HG03432 (cell line): ENCODE measurements around the gene EIF4G1.
A peak's percentile ranks its signal among the peaks of the same experiment; 100 is the strongest.
"Not testable (repeated sequence)": the region's sequence is repeated elsewhere in the genome, so short reads cannot be mapped to it uniquely, and the experiment has no call there.

Experiments
- ATAC-seq: cut with Tn5 transposase; IDR thresholded peaks from one replicate; pipeline ENCODE4 v1.9.1; 2021; ENCODE audit warnings: mild to moderate bottlenecking, moderate library complexity; ENCODE audit not compliant: unreplicated experiment

The EIF4G1 gene

GRCh38 chr3:184333190-184333589, 18.8 kb downstream of the EIF4G1 start:
- no peak for ATAC-seq

GRCh38 chr3:184333700-184334099, 19.3 kb downstream of the EIF4G1 start:
- ATAC-seq = no peak

- ATAC-seq = no peak
Measured at GRCh38 chr3:184334470-184335158, 20.2 kb downstream of the EIF4G1 start.

GRCh38 chr3:184335291-184335660, 20.9 kb downstream of the EIF4G1 start:
- peak; percentile 4 for ATAC-seq

- ATAC-seq = peak; percentile 84
Measured at GRCh38 chr3:184335661-184336546, 21.5 kb downstream of the EIF4G1 start.

- ATAC-seq = no peak
Measured at GRCh38 chr3:184336547-184337398, 22.4 kb downstream of the EIF4G1 start.

GRCh38 chr3:184337399-184337714, 23.0 kb downstream of the EIF4G1 start, which contains the start of gene FAM131A:
TSS of gene FAM131A (plus strand) at chr3:184337600. CDS start at chr3:184337631, 31 bp downstream.
- no peak for ATAC-seq

GRCh38 chr3:184337981-184338380, 23.6 kb downstream of the EIF4G1 start:
- ATAC-seq = no peak

- ATAC-seq = no peak
Measured at GRCh38 chr3:184338511-184338945, 24.1 kb downstream of the EIF4G1 start.

GRCh38 chr3:184339001-184339400, 24.6 kb downstream of the EIF4G1 start:
- ATAC-seq = no peak

GRCh38 chr3:184339451-184340135, 25.2 kb downstream of the EIF4G1 start:
- not testable (repeated sequence) for ATAC-seq

GRCh38 chr3:184341925-184342324, 27.5 kb downstream of the EIF4G1 start:
- no peak for ATAC-seq

GRCh38 chr3:184343200-184343876, 28.9 kb downstream of the EIF4G1 start:
- no peak for ATAC-seq

- ATAC-seq = no peak
Measured at GRCh38 chr3:184344579-184345316, 30.3 kb downstream of the EIF4G1 start.

- no peak for ATAC-seq
Measured at GRCh38 chr3:184345317-184346144, 31.1 kb downstream of the EIF4G1 start.

- ATAC-seq = no peak
Measured at GRCh38 chr3:184346480-184347190, 32.2 kb downstream of the EIF4G1 start.

GRCh38 chr3:184347321-184348056, 33.1 kb downstream of the EIF4G1 start:
- no peak for ATAC-seq
